HepG2 (cell line): Measurements from ENCODE around the gene ERF. TPM values are rescaled to one million over a fixed set of nuclear protein-coding genes. Genes with fewer than 3 reads are reported as not detected.
A peak's percentile ranks its signal among the peaks of the same experiment; 100 is the strongest.

Experiments used
- ETV5 ChIP-seq: IDR thresholded peaks from 2 replicates; pipeline ENCODE4 v1.6.1; 2018; ENCODE audit warnings: missing biosample characterization, missing genetic modification reagents, inconsistent platforms, borderline replicate concordance
- FOXA1 ChIP-seq, 2 experiments: fragments of 450-650 bp in 1 of 2; sonication (generic) in 1 of 2; formaldehyde crosslinking in 1 of 2; IDR thresholded peaks; 2 replicates each; pipeline versions ENCODE4 v1.4.0 to v1.6.1; 2016 to 2020; ENCODE audit warnings: missing genetic modification reagents in 1 of 2
- KLF11 ChIP-seq: IDR thresholded peaks from 2 replicates; pipeline ENCODE4 v1.6.1; 2016; ENCODE audit warnings: missing compliant biosample characterization
- KLF13 ChIP-seq: sonication (generic); formaldehyde crosslinking; IDR thresholded peaks from 2 replicates; pipeline ENCODE4 v1.4.0; 2020; ENCODE audit warnings: mild to moderate bottlenecking, missing genetic modification reagents
- PRMT3 ChIP-seq: sonication (generic); formaldehyde crosslinking; IDR thresholded peaks from 2 replicates; pipeline ENCODE4 v1.8.1; 2022; ENCODE audit warnings: low read depth, mild to moderate bottlenecking, moderate library complexity, missing genetic modification reagents, borderline replicate concordance
- RBFOX2 ChIP-seq: fragments of 200-400 bp; formaldehyde crosslinking; IDR thresholded peaks from 2 replicates; pipeline ENCODE4 v1.6.1; 2017; ENCODE audit warnings: low read depth, mild to moderate bottlenecking, low read length
- RORA ChIP-seq: sonication (generic); formaldehyde crosslinking; IDR thresholded peaks from 2 replicates; pipeline ENCODE4 v1.5.0; 2020; ENCODE audit warnings: mild to moderate bottlenecking, missing genetic modification reagents, moderate library complexity
- SP1 ChIP-seq, 2 experiments: fragments of 450-650 bp in 1 of 2; sonication (generic) in 1 of 2; formaldehyde crosslinking in 1 of 2; IDR thresholded peaks; 2 replicates each; pipeline versions ENCODE4 v1.4.0 to v1.6.1; 2016 to 2020; ENCODE audit warnings: missing genetic modification reagents in 1 of 2
- SP5 ChIP-seq: IDR thresholded peaks from 2 replicates; pipeline ENCODE4 v1.6.1; 2016; ENCODE audit warnings: low read depth, borderline replicate concordance
- STAT5B ChIP-seq: sonication (generic); formaldehyde crosslinking; IDR thresholded peaks from 2 replicates; pipeline ENCODE4 v1.4.0; 2020; ENCODE audit warnings: missing genetic modification reagents
- TBX3 ChIP-seq: fragments of 450-650 bp; IDR thresholded peaks from 2 replicates; pipeline ENCODE4 v1.6.1; 2017; ENCODE audit warnings: antibody characterized with exemption, mild to moderate bottlenecking, inconsistent platforms, borderline replicate concordance
- ZNF296 ChIP-seq: sonication (generic); formaldehyde crosslinking; conservative IDR thresholded peaks from 2 replicates; pipeline ENCODE4 v1.5.0; 2020; ENCODE audit warnings: mild to moderate bottlenecking, missing genetic modification reagents
- ZNF317 ChIP-seq: sonication (generic); formaldehyde crosslinking; IDR thresholded peaks from 2 replicates; pipeline ENCODE4 v1.5.0; 2020; ENCODE audit warnings: mild to moderate bottlenecking, missing genetic modification reagents
- ZNF333 ChIP-seq: sonication (generic); formaldehyde crosslinking; IDR thresholded peaks from 2 replicates; pipeline ENCODE4 v1.4.0; 2020; ENCODE audit warnings: mild to moderate bottlenecking, missing genetic modification reagents, borderline replicate concordance
- ZNF724P ChIP-seq: sonication (generic); formaldehyde crosslinking; IDR thresholded peaks from 2 replicates; pipeline ENCODE4 v1.8.0; 2022; ENCODE audit warnings: missing genetic modification reagents, borderline replicate concordance
- ZNF775 ChIP-seq: sonication (generic); formaldehyde crosslinking; IDR thresholded peaks from 2 replicates; pipeline ENCODE4 v1.4.0; 2020; ENCODE audit warnings: missing genetic modification reagents, mild to moderate bottlenecking, moderate library complexity, borderline replicate concordance
- polyA plus RNA-seq, 8 experiments: library from polyadenylated mRNA; depleted of rRNA in 3 of 8; stranded (reverse) in 7 of 8; unstranded in 1 of 8; fragments of >200 nt; fragmentation: Illumina TruSeq in 4 of 8; extraction: Trizol in 4 of 8; gene quantifications; 2 replicates each; pipeline versions ENCODE4 v1.2.1 to v1.2.3, GENCODE V29; 2011 to 2016; ENCODE audit warnings: low read depth in 4 of 8, missing spikeins in 1 of 8, mixed read lengths in 1 of 8; ENCODE audit not compliant: insufficient read depth in 1 of 8
- total RNA-seq, 5 experiments: library from RNA; depleted of rRNA; stranded (reverse); fragments of >200 nt; fragmentation: Illumina TruSeq; extraction: Trizol; gene quantifications; 2 replicates each; pipeline ENCODE4 v1.2.3, GENCODE V29; 2016; ENCODE audit warnings: low read depth in 1 of 5
- TF ChIP-seq, protein P1 (sequence below): sonication (generic); formaldehyde crosslinking; IDR thresholded peaks from 2 replicates; pipeline ENCODE4 v1.9.0; 2022; ENCODE audit warnings: low read depth, missing genetic modification reagents
- TF ChIP-seq, protein P2 (sequence below): sonication (generic); formaldehyde crosslinking; IDR thresholded peaks from 2 replicates; pipeline ENCODE4 v1.5.0; 2020; ENCODE audit warnings: missing genetic modification reagents
- TF ChIP-seq, protein P3 (sequence below), 2 experiments: sonication (generic) in 1 of 2; formaldehyde crosslinking in 1 of 2; IDR thresholded peaks; 2 replicates each; pipeline versions ENCODE4 v1.4.0 to v1.6.1; 2016 to 2020; ENCODE audit warnings: borderline replicate concordance in 1 of 2, low read depth in 1 of 2, mild to moderate bottlenecking in 1 of 2, missing genetic modification reagents in 1 of 2
- TF ChIP-seq, protein P4 (sequence below): sonication (generic); formaldehyde crosslinking; IDR thresholded peaks from 2 replicates; pipeline ENCODE4 v1.4.0; 2020; ENCODE audit warnings: missing genetic modification reagents

The ERF gene
- total and polyA plus RNA-seq, 2 of the 13 experiments (the other 11 are each of a cell fraction or from before 2014, with no cell fraction given) = 67.1 to 69.9 TPM

DNA sequence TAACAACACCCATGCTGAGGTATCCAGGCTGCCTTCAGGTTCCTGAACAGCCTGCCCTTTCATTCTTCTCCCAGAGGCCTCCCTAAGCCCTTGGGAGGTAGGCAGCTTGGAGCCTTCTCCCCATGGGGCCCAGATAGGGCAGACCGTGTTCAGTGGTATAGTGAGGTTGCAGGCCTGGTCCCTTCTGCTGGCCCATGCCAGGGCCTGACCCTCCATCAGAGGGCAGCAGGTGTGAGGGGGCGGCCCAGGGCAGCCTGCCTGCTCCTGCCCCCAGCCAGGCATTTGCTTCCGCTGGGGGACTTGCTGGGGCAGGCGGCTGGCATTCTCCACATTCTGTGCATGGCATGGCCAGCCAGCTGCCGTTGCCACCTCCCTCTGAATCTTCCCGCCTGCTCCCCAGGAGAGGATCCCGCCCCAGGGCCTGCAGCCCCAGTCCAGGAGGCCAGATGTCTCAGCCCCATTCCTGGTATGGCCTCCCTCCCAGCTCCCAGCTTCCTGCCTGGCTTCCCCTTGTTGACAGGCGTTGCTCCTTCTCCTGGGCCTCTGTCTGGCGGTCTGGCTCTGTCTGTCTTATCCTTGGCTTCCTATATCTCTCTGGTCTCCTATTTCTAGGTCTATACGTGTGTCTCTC is 23.0 kb upstream of the ERF start (continued):
- TF ChIP-seq FOXA1 (IDR thresholded peaks at IDR 0.05) (no peak), FOXA1 (CRISPR knock-in tag; IDR thresholded peaks at IDR 0.05) (no peak), ZNF296 (CRISPR knock-in tag) (no peak), TBX3 (no peak), RBFOX2 (peak; percentile 38; the same call in 1 of the 2 replicates), SP1 (IDR thresholded peaks at IDR 0.05) (no peak), SP1 (CRISPR knock-in tag; IDR thresholded peaks at IDR 0.05) (no peak), RORA (CRISPR knock-in tag) (no peak), KLF13 (CRISPR knock-in tag) (no peak), ETV5 (CRISPR knock-in tag) (no peak), PRMT3 (CRISPR knock-in tag) (no peak), SP5 (CRISPR knock-in tag) (no peak), ZNF775 (CRISPR knock-in tag) (no peak), KLF11 (CRISPR knock-in tag) (no peak), ZNF333 (CRISPR knock-in tag) (no peak), STAT5B (CRISPR knock-in tag) (no peak), ZNF317 (CRISPR knock-in tag) (no peak), ZNF724P (CRISPR knock-in tag) (no peak)
- TF ChIP-seq, protein P1, sequence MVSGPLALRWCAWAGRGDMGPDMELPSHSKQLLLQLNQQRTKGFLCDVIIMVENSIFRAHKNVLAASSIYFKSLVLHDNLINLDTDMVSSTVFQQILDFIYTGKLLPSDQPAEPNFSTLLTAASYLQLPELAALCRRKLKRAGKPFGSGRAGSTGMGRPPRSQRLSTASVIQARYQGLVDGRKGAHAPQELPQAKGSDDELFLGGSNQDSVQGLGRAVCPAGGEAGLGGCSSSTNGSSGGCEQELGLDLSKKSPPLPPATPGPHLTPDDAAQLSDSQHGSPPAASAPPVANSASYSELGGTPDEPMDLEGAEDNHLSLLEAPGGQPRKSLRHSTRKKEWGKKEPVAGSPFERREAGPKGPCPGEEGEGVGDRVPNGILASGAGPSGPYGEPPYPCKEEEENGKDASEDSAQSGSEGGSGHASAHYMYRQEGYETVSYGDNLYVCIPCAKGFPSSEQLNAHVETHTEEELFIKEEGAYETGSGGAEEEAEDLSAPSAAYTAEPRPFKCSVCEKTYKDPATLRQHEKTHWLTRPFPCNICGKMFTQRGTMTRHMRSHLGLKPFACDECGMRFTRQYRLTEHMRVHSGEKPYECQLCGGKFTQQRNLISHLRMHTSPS (CRISPR knock-in tag) = peak; percentile 53; the same call in 1 of the 2 replicates
- TF ChIP-seq, protein P2, sequence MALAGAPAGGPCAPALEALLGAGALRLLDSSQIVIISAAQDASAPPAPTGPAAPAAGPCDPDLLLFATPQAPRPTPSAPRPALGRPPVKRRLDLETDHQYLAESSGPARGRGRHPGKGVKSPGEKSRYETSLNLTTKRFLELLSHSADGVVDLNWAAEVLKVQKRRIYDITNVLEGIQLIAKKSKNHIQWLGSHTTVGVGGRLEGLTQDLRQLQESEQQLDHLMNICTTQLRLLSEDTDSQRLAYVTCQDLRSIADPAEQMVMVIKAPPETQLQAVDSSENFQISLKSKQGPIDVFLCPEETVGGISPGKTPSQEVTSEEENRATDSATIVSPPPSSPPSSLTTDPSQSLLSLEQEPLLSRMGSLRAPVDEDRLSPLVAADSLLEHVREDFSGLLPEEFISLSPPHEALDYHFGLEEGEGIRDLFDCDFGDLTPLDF = no peak
- TF ChIP-seq, protein P3, sequence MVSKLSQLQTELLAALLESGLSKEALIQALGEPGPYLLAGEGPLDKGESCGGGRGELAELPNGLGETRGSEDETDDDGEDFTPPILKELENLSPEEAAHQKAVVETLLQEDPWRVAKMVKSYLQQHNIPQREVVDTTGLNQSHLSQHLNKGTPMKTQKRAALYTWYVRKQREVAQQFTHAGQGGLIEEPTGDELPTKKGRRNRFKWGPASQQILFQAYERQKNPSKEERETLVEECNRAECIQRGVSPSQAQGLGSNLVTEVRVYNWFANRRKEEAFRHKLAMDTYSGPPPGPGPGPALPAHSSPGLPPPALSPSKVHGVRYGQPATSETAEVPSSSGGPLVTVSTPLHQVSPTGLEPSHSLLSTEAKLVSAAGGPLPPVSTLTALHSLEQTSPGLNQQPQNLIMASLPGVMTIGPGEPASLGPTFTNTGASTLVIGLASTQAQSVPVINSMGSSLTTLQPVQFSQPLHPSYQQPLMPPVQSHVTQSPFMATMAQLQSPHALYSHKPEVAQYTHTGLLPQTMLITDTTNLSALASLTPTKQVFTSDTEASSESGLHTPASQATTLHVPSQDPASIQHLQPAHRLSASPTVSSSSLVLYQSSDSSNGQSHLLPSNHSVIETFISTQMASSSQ (IDR thresholded peaks at IDR 0.05; ENCODE audit: low read depth) = no peak
- TF ChIP-seq, protein P3 (CRISPR knock-in tag; IDR thresholded peaks at IDR 0.05; ENCODE audit: borderline replicate concordance) = no peak
- TF ChIP-seq, protein P4, sequence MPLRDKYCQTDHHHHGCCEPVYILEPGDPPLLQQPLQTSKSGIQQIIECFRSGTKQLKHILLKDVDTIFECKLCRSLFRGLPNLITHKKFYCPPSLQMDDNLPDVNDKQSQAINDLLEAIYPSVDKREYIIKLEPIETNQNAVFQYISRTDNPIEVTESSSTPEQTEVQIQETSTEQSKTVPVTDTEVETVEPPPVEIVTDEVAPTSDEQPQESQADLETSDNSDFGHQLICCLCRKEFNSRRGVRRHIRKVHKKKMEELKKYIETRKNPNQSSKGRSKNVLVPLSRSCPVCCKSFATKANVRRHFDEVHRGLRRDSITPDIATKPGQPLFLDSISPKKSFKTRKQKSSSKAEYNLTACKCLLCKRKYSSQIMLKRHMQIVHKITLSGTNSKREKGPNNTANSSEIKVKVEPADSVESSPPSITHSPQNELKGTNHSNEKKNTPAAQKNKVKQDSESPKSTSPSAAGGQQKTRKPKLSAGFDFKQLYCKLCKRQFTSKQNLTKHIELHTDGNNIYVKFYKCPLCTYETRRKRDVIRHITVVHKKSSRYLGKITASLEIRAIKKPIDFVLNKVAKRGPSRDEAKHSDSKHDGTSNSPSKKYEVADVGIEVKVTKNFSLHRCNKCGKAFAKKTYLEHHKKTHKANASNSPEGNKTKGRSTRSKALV (CRISPR knock-in tag) = no peak
